T47D (cell line): Measurements from ENCODE around the gene EXOC7.
"Not testable (repeated sequence)": the region's sequence is repeated elsewhere in the genome, so short reads cannot be mapped to it uniquely, and the experiment has no call there.

Experiments used
- DNase-seq, 2 experiments: peaks; one replicate each; pipeline versions ENCODE4 v3.0.0 to v3.0.0-alpha.2; 2011 to 2012; ENCODE audit warnings: low read depth in 1 of 2, low spot score in 1 of 2
- JUND ChIP-seq: IDR thresholded peaks from 2 replicates; pipeline ENCODE4 v1.6.1; 2012; ENCODE audit warnings: low read depth
- in situ Hi-C: cut with HindIII; loops from 2 replicates; pipeline ENCODE4 v1.10.0; 2016; ENCODE audit warnings: low sequenced_read_pairs, low pct_unique_long_range_greater_than_20kb

Gene EXOC7

DNA sequence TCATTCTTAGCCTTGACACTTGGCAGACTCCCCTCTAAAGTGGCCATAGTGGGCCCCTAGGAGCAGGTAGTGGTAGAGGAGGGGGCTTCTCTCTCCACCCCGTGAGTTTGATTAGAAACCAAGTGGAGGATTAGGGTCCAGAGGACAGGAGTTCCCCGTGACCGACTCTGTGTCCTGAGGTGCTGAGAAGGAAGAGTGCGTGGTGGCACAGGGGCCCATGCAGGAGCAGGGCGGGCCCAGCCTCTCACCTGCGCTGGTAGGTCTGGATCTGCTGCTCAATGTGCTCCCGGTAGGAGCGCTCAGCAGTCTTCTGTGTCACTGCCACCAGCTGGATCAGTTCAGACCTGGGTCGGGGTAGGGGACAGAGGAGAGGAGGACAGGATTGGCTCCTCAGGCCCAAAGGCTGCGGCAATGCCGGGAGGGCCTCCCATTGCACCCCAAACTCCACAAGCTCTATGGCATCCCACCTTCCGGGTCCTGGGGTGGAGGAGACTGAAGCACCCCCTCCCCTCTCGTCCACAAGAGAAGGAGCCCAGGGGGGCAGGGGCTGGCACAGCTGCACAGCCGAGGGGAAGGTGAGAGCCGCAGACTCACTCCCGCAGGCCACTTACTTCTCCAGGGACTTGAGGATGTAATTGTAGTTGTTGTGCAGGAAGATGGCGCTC lies 18.4 kb downstream of the EXOC7 start:
- no peak for TF ChIP-seq JUND
- no peak for DNase-seq
- in situ Hi-C loops: no loop called here

DNA sequence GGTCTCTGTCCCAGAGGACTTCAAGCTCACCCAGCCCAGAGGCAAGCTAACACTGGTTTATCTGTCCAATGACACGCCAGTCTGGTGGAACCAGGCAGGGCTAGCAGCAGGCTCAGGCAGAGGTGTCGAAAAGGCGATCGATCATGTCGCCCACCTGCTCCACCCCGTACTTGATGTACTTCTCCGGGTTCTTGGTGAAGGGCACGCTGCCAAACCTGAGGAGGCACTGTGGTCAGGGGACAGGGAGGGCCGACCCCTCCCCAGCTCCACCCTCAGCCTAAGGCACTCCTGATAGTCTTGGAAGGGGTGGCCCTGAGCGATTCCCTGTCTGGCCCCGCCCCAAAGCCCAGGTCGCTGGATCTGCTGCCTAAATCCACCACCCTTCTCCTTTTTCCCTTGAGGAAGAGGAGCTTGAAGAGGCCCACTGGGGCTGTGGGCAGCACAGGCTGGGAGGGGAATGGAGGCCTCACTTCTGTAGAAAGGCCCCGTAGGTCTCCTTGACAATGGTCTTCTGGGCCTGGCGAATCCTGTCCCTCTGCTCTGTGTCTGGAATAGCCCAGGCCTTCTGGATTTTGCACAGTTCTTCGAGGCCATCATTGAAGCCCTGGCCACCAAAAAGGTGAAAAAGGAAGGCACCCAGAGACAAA lies 19.9 kb downstream of the EXOC7 start:
- in situ Hi-C loops: no loop called here
- DNase-seq: no peak
- TF ChIP-seq JUND: no peak

DNA sequence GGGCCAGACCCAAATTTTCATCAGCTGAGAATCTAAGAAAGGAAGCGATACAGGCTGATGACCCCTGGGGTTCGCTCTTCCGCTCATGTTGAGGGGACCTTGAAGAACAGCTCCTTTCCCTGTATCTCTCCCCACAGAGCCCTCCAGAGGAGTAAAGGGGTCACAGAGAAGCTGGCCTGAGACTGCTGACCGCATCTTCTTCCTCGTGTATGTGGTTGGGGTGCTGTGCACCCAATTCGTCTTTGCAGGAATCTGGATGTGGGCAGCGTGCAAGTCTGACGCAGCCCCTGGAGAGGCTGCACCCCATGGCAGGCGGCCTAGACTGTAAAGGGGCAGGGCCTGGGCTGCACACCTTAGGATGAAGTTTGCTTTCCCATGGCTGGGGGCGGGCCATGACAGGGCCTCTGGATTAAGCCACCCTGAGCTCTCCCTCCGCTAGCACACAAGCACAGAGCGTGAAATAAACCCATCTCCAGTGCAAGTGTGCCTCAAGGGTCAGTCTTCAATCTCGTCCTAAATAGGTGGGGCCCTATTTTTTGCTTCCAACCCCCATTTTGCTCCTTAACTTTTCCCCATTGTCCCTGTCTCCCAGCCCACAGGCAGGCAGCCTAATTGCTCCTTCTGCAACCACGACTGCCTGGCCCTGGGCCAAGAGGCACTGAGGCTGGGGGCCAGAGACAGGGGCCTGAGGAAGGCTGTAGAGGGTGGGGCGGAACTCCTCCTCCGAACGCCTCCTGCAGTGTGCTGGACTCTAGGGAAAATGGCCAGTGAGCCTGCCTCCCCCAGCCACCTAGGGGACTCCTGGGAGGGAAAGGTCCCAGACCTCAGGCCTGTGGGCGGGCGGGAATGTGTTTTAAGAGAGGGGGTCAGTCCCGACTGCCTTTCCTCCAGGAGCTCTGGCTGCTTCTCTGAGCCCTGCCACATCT lies 21.0 kb downstream of the EXOC7 start:
- DNase-seq: no peak
- no peak for TF ChIP-seq JUND
- in situ Hi-C loops: no loop called here

DNA sequence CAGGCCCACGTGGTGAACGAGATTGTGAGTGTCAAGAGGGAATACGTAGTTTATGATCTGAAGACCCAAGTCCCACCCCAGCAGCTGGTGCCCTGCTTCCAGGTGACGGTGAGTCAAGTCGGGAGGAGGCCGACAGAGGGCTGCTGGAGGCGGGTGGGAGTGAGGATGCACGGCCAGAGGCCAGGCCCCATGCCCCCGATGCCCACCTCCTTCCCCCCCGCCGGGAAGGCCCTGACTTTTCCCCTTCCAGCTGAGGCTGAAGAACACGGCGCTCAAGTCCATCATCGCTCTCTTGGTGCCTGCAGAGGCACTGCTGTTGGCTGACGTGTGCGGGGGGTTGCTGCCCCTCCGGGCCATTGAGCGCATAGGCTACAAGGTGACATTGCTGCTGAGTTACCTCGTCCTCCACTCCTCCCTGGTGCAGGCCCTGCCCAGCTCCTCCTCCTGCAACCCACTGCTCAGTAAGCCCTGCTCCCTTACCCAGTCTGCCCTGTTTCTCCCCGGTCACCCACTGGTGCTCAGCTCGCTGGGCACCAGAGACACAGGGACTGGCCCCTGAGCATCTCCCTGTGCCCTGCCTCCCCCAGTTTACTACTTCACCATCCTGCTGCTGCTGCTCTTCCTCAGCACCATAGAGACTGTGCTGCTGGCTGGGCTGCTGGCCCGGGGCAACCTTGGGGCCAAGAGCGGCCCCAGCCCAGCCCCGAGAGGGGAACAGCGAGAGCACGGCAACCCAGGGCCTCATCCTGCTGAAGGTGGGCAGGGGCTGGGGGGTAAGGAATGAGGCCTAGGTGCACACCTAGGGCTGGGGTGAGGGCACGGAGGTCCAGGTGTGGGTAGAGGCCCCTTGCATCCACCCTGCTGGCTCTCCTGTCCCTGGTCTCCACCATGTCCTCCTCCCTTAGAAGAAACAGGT lies 22.0 kb downstream of the EXOC7 start:
- no peak for TF ChIP-seq JUND
- in situ Hi-C loops: no loop called here
- no peak for DNase-seq

DNA sequence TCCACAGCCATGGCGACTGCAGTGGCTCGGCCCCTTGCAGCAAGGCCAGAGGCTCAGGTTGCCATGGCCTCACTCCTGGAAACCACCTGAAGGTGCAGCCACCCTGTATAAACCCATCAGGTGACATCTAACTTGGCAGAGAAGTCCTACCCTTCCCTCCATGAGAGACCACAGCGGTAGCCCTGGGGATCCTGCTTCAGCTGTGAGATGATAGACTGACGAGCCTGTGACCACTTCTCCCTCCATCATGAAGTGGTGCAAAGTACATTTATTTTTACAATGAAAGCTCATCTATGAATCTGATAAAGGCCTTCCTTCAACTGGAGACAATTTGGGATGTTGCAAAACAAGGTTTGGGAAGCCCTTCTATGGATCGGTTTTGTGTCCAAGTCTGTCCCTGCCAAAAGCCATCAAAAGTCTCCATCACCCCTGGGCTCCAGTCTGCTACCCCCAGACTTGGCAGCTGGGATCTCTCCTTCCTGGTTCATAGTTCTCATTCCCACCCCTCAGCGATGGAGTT lies 22.8 kb downstream of the EXOC7 start:
- DNase-seq: no peak
- TF ChIP-seq JUND: no peak
- in situ Hi-C loops: no loop called here

DNA sequence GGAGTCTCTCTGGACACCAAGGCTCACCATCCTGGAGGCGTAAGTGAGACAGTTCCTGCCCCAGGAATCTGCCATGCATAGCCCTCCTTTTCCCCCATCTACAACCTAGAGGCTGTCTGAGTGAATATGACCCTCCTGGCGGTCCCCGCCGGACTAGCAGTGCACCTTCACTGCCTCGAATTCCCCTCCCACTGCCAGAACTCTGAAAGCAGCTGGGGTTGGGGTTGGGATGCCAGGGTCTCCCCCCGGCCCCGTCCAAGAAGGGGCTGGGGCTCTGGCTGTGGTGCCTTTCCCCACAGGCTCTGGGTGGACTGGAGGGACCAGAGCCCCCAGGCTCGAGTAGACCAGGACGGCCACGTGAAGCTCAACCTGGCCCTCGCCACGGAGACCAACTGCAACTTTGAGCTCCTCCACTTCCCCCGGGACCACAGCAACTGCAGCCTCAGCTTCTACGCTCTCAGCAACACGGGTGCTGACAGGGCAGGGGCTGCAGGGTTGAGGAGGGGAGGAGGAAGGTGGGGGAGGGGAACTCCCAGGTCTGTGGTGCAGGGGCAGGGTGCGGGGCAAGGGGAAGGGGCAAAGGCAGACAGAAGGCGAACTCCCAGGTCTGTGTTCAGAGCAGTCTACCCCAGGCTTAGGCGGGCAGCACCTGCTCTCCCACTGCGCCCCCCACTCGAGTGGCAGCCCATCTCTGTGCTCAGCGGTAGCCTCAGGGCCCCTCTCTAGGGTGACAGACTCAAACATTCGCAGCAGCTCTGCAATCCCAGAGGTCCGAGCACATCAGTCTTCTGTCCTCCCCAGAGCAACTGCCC lies 23.4 kb downstream of the EXOC7 start:
- in situ Hi-C loops: no loop called here
- DNase-seq: peak; percentile 52 to 65
- TF ChIP-seq JUND: no peak

DNA sequence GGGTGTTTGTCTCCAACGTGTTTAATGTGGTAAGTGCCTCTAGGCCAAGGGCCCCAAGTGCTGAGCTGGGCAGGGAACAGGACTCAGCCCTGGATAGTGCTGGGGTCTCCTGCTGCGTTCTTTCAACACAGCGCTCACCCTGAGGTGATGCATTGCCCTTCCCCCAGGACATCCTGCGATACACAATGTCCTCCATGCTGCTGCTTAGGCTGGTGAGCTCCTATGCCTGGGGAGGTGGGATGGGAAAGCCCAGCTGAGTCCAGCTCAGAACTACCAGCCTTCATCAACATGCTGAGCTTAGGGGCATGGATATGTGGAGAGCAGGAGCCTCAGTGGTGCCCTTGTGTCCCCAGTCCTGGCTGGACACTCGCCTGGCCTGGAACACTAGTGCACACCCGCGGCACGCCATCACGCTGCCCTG lies 24.0 kb downstream of the EXOC7 start:
- no peak for TF ChIP-seq JUND
- DNase-seq: no peak
- in situ Hi-C loops: no loop called here

DNA sequence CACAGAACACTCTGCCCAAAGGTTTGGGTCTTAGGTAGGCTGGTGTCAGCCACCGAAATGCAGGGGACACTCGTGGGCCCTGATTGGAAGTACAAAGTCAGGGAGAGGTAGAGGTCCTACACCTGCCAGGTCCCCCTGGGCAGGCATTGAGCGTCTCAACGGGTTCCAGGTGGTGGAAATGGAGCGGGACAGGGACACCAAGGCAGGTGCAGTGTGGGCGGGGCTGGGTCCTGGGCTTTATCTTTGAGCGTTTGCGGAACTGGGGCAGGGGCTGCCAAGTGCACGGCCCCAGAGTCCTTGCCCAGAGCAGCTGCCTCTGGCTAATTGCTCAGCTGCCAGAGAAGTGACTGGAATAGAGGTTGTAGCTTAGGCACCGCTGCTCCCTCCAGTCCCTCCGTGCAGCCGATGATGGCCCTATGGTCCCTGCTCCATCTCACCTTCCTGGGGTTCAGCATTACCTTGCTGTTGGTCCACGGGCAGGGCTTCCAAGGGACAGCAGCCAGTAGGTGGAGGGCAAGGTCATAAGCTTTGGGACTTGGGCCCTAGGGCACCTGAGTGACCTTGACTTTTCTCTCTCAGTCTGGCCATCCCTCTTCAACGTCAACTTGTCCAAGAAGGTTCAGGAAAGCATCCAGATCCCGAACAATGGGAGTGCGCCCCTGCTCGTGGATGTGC lies 24.6 kb downstream of the EXOC7 start, which contains the start of gene ZACN:
Gene ZACN (plus strand): TSS at position 323 of the 675 bp plus-strand sequence. CDS start 83 bp downstream, at position 406.
- TF ChIP-seq JUND: no peak
- in situ Hi-C loops: no loop called here
- peak in 1 of 2 experiments; percentile 32 for DNase-seq

DNA sequence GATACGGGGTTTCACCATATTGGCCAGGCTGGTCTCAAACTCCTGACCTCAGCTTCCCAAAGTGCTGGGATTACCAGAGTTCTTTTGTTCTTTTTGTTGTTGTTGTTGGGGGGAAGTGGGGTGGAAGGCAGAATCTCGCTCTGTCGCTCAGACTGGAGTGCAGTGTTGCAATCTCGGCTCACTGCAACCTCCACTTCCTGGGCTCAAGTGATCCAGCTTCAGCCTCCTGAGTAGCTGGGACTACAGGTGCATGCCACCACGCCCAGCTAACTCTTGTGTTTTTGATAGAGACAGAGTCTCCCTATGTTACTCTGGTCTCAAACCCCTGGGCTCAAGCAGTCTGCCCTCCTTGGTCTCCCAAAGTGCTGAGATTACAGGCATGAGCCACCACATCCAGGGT lies 25.2 kb downstream of the EXOC7 start:
- DNase-seq, in situ Hi-C loops: not testable (repeated sequence)

DNA sequence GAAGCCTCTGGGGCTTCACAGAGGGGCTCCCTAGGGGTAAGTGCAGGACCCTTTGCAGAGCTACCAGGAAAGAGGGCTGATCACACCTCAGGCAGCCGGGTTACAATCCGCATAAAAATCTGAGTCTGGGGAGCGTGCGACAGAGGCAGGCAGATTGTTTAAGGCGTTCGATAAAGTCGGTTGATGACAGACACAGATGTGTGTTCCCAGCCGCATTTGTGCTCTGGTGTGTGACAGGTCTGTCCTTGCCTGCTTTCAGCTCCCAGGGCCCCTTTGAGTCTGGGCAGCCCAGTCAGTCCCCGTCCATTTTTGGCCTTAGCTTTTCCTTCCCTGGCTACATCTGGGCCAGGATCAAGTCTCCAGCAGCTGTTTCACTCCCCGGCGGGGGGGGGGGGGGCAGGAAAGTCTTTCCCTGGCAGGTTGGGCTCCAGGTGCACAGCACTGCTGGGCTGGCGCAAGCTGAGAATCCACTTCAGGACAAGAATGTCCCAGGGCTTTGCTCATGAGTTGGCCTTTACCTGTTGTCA lies 25.9 kb downstream of the EXOC7 start:
- no peak for TF ChIP-seq JUND
- DNase-seq: peak in 1 of 2 experiments; percentile 29
- in situ Hi-C loops: no loop called here
